Measurements from ENCODE around the gene RPE65. TPM values are rescaled to one million over a fixed set of nuclear protein-coding genes. Genes with fewer than 3 reads are reported as not detected.

The RPE65 gene
- polyA plus RNA-seq, 3 donors = not detected

- no peaks in the 10 kb centered on the region for H3K79me2 ChIP-seq (ENCODE audit: insufficient read depth, low read length)
These were observed 66.7 kb downstream of the RPE65 start for GRCh38 chr1:68383092-68383491.

GRCh38 chr1:68379085-68379478 is 70.7 kb downstream of the RPE65 start:
- no peak for DNase-seq
- no peak overlapping the region for H2AFZ ChIP-seq (ENCODE audit: insufficient read depth, low read depth, low read length, poor library complexity, severe bottlenecking)
- Mint-ChIP-seq H3K36me3 (no peaks in the 10 kb centered on the region), H3K4me1 (peaks cover 11% of the 10 kb centered on the region), H3K27ac (no peak overlapping the region), H3K4me3 (no peak overlapping the region), H3K27me3 (ENCODE audit: low read depth in 3 of 3) (peaks cover 0 to 5% (median 3%) of the 10 kb centered on the region in 3 donors), H3K9me3 (peaks cover 0 to 4% (median 0%) of the 10 kb centered on the region in 7 donors)
- intact Hi-C loops (cut with micrococcal nuclease) = no loop called here
- H3K4me3 ChIP-seq (replicated peaks in 1 of 3; ENCODE audit: low read depth in 2 of 3, low read length in 3 of 3) = no peak overlapping the region
- no peaks in the 10 kb centered on the region for H4K20me1 ChIP-seq (ENCODE audit: insufficient read depth, low read length)
- H3K27ac ChIP-seq (ENCODE audit: low read depth in 1 of 2, low read length in 2 of 2) = no peak overlapping the region
- H3K36me3 ChIP-seq (replicated peaks in 1 of 2; ENCODE audit: control insufficient read depth in 1 of 2, insufficient read depth in 2 of 2, low read length in 2 of 2) = no peaks in the 10 kb centered on the region
- H3K4me2 ChIP-seq (replicated peaks; ENCODE audit: extremely low read depth, low read length, poor library complexity, severe bottlenecking) = no peak overlapping the region
- no peaks in the 10 kb centered on the region for H3K79me2 ChIP-seq (ENCODE audit: insufficient read depth, low read length)
- no peaks in the 10 kb centered on the region for H3K27me3 ChIP-seq (ENCODE audit: control insufficient read depth in 2 of 2, insufficient read depth in 2 of 2, low read length in 2 of 2)
- no peak for TF ChIP-seq CTCF (IDR thresholded peaks at IDR 0.05)
- H3K9ac ChIP-seq (ENCODE audit: insufficient read depth, low read length, poor library complexity, severe bottlenecking) = no peak overlapping the region
- H3K9me3 ChIP-seq (replicated peaks in 1 of 2; ENCODE audit: control insufficient read depth in 1 of 2, insufficient read depth in 1 of 2, low read length in 2 of 2) = no peaks in the 10 kb centered on the region
- H3K4me1 ChIP-seq (ENCODE audit: control insufficient read depth in 1 of 2, insufficient read depth in 2 of 2, low read length in 2 of 2) = peaks cover under 1 to 3% of the 10 kb centered on the region in 2 donors

More at GRCh38 chr1:68383092-68383491, 66.7 kb downstream of the RPE65 start:
- Histone ChIP-seq H4K20me1 (ENCODE audit: insufficient read depth, low read length) (no peaks in the 10 kb centered on the region), H2AFZ (ENCODE audit: insufficient read depth, low read depth, low read length, poor library complexity, severe bottlenecking) (no peak overlapping the region), H3K4me3 (replicated peaks in 1 of 3; ENCODE audit: low read depth in 2 of 3, low read length in 3 of 3) (no peak overlapping the region), H3K27me3 (ENCODE audit: control insufficient read depth in 2 of 2, insufficient read depth in 2 of 2, low read length in 2 of 2) (no peaks in the 10 kb centered on the region), H3K27ac (ENCODE audit: low read depth in 1 of 2, low read length in 2 of 2) (no peak overlapping the region), H3K4me2 (replicated peaks; ENCODE audit: extremely low read depth, low read length, poor library complexity, severe bottlenecking) (no peak overlapping the region), H3K9me3 (replicated peaks in 1 of 2; ENCODE audit: control insufficient read depth in 1 of 2, insufficient read depth in 1 of 2, low read length in 2 of 2) (no peaks in the 10 kb centered on the region), H3K36me3 (replicated peaks in 1 of 2; ENCODE audit: control insufficient read depth in 1 of 2, insufficient read depth in 2 of 2, low read length in 2 of 2) (no peaks in the 10 kb centered on the region), H3K4me1 (ENCODE audit: control insufficient read depth in 1 of 2, insufficient read depth in 2 of 2, low read length in 2 of 2) (peaks cover 5 to 13% of the 10 kb centered on the region in 2 donors), H3K9ac (ENCODE audit: insufficient read depth, low read length, poor library complexity, severe bottlenecking) (no peak overlapping the region)
- Mint-ChIP-seq H3K9me3 (peaks cover 2 to 12% (median 7%) of the 10 kb centered on the region in 7 donors), H3K36me3 (no peaks in the 10 kb centered on the region), H3K4me1 (peaks cover 18% of the 10 kb centered on the region), H3K4me3 (no peak overlapping the region), H3K27ac (no peak overlapping the region), H3K27me3 (ENCODE audit: low read depth in 3 of 3) (peaks cover 0 to 4% (median 4%) of the 10 kb centered on the region in 3 donors)
- no CpG with 5 or more reads among the region's 2 CpGs for WGBS (ENCODE audit: insufficient coverage)
- DNase-seq = no peak
- intact Hi-C loops (cut with micrococcal nuclease) = no loop called here
- no peak for TF ChIP-seq CTCF (IDR thresholded peaks at IDR 0.05)

Small RNA genes within 50 kb of the gene (small RNA-seq; reads per million reads assigned to genes)
- not detected for gene AL139413.1 (ENCODE audit: insufficient read length, low read depth)

Other genes with a start within 250 kb of the RPE65 start
- 10 to 100 TPM; 29.8 to 46.3 (median 34.6) TPM for gene WLS, start 217.4 kb downstream of the RPE65 start, polyA plus RNA-seq
- under 1 TPM in 2 of 3 donors, not detected in 1; 0.04 to 0.24 TPM for gene DEPDC1, start 47.1 kb upstream of the RPE65 start, polyA plus RNA-seq